Measurements from ENCODE around the gene TRABD2B.

Gene TRABD2B

GRCh38 chr1:47912756-47913155, 84.4 kb downstream of the TRABD2B start:
- Histone ChIP-seq H3K4me3 (ENCODE audit: insufficient read depth, low read length, poor library complexity, severe bottlenecking) (no peak overlapping the region), H3F3A (ENCODE audit: insufficient read depth) (no peaks in the 10 kb centered on the region), H2AFZ (ENCODE audit: low read depth, low read length, severe bottlenecking) (no peak overlapping the region), H3K9me2 (replicated peaks; ENCODE audit: insufficient read depth, low read length) (no peaks in the 10 kb centered on the region), H3K9me3 (ENCODE audit: insufficient read depth, low read length) (no peaks in the 10 kb centered on the region), H3K27me3 (ENCODE audit: low read length) (no peaks in the 10 kb centered on the region), H3K4me2 (ENCODE audit: low read depth, low read length, poor library complexity, severe bottlenecking) (no peak overlapping the region), H4K20me1 (ENCODE audit: low read depth, low read length) (no peaks in the 10 kb centered on the region), H3K79me2 (ENCODE audit: insufficient read depth, low read length) (no peaks in the 10 kb centered on the region), H3K9ac (ENCODE audit: low read length) (no peak overlapping the region), H3K36me3 (ENCODE audit: low read length) (no peaks in the 10 kb centered on the region), H3K27ac (ENCODE audit: low read depth, low read length) (no peak overlapping the region)
- TF ChIP-seq CTCF (IDR thresholded peaks at IDR 0.05; ENCODE audit: insufficient read depth, low read length, poor library complexity, severe bottlenecking) (no peak), EZH2phosphoT487 (conservative IDR thresholded peaks at IDR 0.05; ENCODE audit: low read length) (no peak)

GRCh38 chr1:47911892-47912291, 85.3 kb downstream of the TRABD2B start:
- no peaks in the 10 kb centered on the region for H4K20me1 ChIP-seq (ENCODE audit: low read depth, low read length)
- TF ChIP-seq CTCF (IDR thresholded peaks at IDR 0.05; ENCODE audit: insufficient read depth, low read length, poor library complexity, severe bottlenecking) (no peak), EZH2phosphoT487 (conservative IDR thresholded peaks at IDR 0.05; ENCODE audit: low read length) (no peak)

GRCh38 chr1:47911424-47911823, 85.8 kb downstream of the TRABD2B start:
- H4K20me1 ChIP-seq (ENCODE audit: low read depth, low read length): no peaks in the 10 kb centered on the region
- H3K4me3 ChIP-seq (ENCODE audit: insufficient read depth, low read length, poor library complexity, severe bottlenecking): no peak overlapping the region
- no peaks in the 10 kb centered on the region for H3K27me3 ChIP-seq (ENCODE audit: low read length)
- H3K9me3 ChIP-seq (ENCODE audit: insufficient read depth, low read length): no peaks in the 10 kb centered on the region
- no peak overlapping the region for H3K4me2 ChIP-seq (ENCODE audit: low read depth, low read length, poor library complexity, severe bottlenecking)
- H3K9ac ChIP-seq (ENCODE audit: low read length): no peak overlapping the region
- no peaks in the 10 kb centered on the region for H3F3A ChIP-seq (ENCODE audit: insufficient read depth)
- no peaks in the 10 kb centered on the region for H3K9me2 ChIP-seq (replicated peaks; ENCODE audit: insufficient read depth, low read length)
- no peak overlapping the region for H3K27ac ChIP-seq (ENCODE audit: low read depth, low read length)
- no peaks in the 10 kb centered on the region for H3K79me2 ChIP-seq (ENCODE audit: insufficient read depth, low read length)
- no peaks in the 10 kb centered on the region for H3K36me3 ChIP-seq (ENCODE audit: low read length)
- TF ChIP-seq CTCF (IDR thresholded peaks at IDR 0.05; ENCODE audit: insufficient read depth, low read length, poor library complexity, severe bottlenecking): no peak
- TF ChIP-seq EZH2phosphoT487 (conservative IDR thresholded peaks at IDR 0.05; ENCODE audit: low read length): no peak
- H2AFZ ChIP-seq (ENCODE audit: low read depth, low read length, severe bottlenecking): no peak overlapping the region

More at GRCh38 chr1:47911892-47912291, 85.3 kb downstream of the TRABD2B start:
- Histone ChIP-seq H3K27me3 (ENCODE audit: low read length) (no peaks in the 10 kb centered on the region), H3K27ac (ENCODE audit: low read depth, low read length) (no peak overlapping the region), H3K79me2 (ENCODE audit: insufficient read depth, low read length) (no peaks in the 10 kb centered on the region), H3K9me2 (replicated peaks; ENCODE audit: insufficient read depth, low read length) (no peaks in the 10 kb centered on the region), H3K9me3 (ENCODE audit: insufficient read depth, low read length) (no peaks in the 10 kb centered on the region), H3F3A (ENCODE audit: insufficient read depth) (no peaks in the 10 kb centered on the region), H3K36me3 (ENCODE audit: low read length) (no peaks in the 10 kb centered on the region), H3K4me3 (ENCODE audit: insufficient read depth, low read length, poor library complexity, severe bottlenecking) (no peak overlapping the region), H3K9ac (ENCODE audit: low read length) (no peak overlapping the region), H2AFZ (ENCODE audit: low read depth, low read length, severe bottlenecking) (no peak overlapping the region), H3K4me2 (ENCODE audit: low read depth, low read length, poor library complexity, severe bottlenecking) (no peak overlapping the region)
